ENCODE results near the gene SFT2D1.

Gene SFT2D1

DNA sequence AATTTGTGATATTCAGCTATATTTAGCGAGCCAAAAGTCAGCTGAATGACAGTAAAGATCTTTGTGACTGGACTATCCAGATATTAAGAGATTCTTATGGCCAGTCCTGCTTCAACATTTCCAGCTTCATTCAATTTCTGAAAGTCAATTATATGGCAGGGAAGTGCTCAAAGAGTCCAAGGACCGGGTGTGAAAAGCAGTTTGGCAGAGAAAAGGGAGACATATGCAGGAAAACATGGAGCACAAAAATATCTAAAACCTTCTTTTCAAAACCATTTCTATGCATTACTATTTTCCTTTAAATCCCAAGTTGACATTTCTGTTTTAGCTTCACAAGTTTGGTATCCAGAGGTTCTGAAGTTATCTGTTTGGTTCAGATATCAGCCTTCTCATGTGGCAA, 35.4 kb upstream of the SFT2D1 start:
- DNase-seq (ENCODE audit: low read depth): no peak
- TF ChIP-seq, protein P1, sequence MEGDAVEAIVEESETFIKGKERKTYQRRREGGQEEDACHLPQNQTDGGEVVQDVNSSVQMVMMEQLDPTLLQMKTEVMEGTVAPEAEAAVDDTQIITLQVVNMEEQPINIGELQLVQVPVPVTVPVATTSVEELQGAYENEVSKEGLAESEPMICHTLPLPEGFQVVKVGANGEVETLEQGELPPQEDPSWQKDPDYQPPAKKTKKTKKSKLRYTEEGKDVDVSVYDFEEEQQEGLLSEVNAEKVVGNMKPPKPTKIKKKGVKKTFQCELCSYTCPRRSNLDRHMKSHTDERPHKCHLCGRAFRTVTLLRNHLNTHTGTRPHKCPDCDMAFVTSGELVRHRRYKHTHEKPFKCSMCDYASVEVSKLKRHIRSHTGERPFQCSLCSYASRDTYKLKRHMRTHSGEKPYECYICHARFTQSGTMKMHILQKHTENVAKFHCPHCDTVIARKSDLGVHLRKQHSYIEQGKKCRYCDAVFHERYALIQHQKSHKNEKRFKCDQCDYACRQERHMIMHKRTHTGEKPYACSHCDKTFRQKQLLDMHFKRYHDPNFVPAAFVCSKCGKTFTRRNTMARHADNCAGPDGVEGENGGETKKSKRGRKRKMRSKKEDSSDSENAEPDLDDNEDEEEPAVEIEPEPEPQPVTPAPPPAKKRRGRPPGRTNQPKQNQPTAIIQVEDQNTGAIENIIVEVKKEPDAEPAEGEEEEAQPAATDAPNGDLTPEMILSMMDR (conservative IDR thresholded peaks at IDR 0.05; ENCODE audit: low read length): no peak
- no peak overlapping the region for H3K4me3 ChIP-seq (ENCODE audit: low read length)

DNA sequence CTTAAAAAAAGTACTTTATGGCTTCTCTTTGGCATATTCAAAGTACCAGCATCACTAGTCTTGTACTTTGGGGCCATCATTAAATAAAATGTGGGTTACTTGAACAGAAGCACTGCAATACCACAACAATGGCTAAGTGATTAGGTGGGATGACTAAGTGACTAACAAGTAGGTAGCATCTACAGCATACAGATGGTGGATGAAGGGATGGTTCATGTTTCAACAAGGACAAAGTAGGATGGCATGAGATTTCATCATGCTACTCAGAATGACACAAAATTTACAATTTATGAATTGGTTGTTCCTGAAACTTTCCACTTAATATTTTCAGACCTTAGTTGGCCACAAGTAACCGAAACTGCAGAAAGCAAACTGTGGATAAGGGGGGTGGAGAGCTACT, 32.7 kb upstream of the SFT2D1 start:
- no peak overlapping the region for H3K4me3 ChIP-seq (ENCODE audit: low read length)
- TF ChIP-seq, protein P1 (conservative IDR thresholded peaks at IDR 0.05; ENCODE audit: low read length): no peak
- no peak for DNase-seq (ENCODE audit: low read depth)

DNA sequence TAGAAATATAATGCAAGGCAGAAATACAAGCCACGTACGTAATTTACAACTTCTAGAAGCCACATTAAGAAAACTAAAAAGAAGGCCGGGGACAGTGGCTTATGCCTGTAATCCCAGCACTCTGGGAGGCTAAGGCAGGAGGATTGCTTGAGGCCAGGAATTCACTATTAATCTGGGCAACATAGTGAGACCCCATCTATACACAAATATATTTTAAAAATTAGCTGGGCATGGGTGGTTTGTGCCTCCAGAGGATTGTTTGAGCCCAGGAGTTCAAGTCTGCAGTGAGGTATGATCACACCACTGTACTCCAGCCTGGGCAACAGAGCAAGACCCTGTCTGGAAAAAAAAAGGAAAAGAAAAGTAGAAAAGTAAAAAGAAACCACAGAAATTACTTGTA, 28.1 kb upstream of the SFT2D1 start:
- H3K4me3 ChIP-seq (ENCODE audit: low read length): no peak overlapping the region
- no peak for DNase-seq (ENCODE audit: low read depth)
- TF ChIP-seq, protein P1 (conservative IDR thresholded peaks at IDR 0.05; ENCODE audit: low read length): no peak

DNA sequence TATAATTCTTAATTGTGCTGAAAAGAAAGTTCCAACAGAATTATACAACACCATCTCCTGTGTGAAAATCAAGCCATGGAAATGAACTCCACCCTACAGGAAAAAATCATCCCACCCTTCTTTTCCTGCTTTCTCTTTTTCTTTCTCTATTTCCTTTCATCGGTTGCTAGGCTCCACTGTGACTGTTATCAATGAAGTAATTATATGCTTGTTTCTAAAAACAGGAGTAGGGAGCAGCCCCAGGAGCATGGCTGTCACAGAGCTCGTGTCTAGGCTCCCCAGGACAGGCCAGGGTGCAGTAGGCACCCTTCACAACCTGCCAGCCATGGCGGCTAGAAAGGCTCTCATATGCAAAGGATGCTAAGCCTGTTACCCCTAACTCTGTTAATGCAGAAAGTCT, 27.4 kb upstream of the SFT2D1 start:
- DNase-seq (ENCODE audit: low read depth): no peak
- TF ChIP-seq, protein P1 (conservative IDR thresholded peaks at IDR 0.05; ENCODE audit: low read length): no peak
- H3K4me3 ChIP-seq (ENCODE audit: low read length): no peak overlapping the region

DNA sequence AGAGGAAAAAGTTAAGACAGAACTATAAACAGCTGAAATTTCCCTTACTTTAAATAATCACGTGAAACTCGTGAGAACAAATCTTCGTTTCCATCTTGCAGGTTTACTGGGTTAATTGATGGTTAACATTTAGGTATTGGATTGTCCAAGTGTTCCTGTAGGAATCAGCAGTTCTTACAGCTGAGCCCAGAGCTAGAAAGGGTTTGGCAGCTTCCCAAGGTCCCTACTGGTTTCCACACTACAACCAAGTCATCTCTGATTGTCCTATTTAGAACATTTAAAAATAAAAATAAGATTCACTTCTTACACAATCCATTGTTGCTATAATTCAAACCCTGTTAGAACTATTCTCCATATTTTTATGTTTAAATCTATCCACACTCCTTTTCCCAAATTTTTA, 24.6 kb upstream of the SFT2D1 start:
- DNase-seq (ENCODE audit: low read depth): no peak
- no peak overlapping the region for H3K4me3 ChIP-seq (ENCODE audit: low read length)
- TF ChIP-seq, protein P1 (conservative IDR thresholded peaks at IDR 0.05; ENCODE audit: low read length): no peak

DNA sequence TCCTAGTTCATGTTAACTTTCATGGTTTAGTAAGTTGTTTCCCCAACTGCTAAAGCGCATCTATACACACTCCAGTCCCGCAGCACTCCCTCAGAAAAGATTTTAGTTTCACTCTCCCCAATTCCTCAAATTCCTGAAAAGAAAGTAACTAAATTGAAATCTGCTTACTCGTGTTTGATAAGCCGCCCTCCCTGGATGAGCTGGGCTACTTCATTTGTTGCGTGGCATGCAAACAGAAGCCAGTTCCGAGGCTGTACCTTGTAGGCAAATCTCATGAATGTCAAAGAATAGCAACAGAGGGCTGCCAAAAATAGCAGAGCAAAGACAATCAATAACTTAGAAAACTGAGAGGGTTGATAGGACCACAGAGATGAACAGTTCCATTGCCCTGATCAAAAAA, 23.5 kb upstream of the SFT2D1 start:
- H3K4me3 ChIP-seq (ENCODE audit: low read length): no peak overlapping the region
- TF ChIP-seq, protein P1 (conservative IDR thresholded peaks at IDR 0.05; ENCODE audit: low read length): no peak
- no peak for DNase-seq (ENCODE audit: low read depth)

DNA sequence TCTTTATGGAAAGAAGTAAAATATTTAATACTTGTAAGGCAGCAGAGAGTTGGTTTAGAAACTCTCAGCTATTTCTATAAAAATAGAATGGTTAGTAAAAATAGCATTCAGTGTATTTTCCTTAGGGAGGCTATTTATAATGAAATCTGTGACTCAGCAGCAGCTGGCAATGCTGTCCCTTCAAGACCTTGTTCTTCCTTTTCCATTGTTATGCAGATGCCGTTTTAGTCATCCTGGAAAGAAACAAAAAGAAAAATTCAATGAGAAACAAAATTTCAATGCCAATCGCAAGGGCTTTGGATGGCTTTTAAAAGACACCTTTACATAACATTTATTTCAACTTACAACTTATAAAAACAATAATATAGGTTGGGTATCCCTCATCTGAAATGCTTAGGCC, 22.9 kb upstream of the SFT2D1 start:
- TF ChIP-seq, protein P1 (conservative IDR thresholded peaks at IDR 0.05; ENCODE audit: low read length): no peak
- H3K4me3 ChIP-seq (ENCODE audit: low read length): no peak overlapping the region
- peak; percentile 62 for DNase-seq (ENCODE audit: low read depth)

Data from AG10803 (cell line).